DND-41 (cell line): ENCODE results near the gene NR5A2.

Experiments
- ATAC-seq: fragments of 200-7000 bp; cut with Tn5 transposase; 3 replicates; pipeline ENCODE4 v1.9.1; 2021; ENCODE audit warnings: low read depth; ENCODE audit not compliant: insufficient read depth
- DNase-seq: peaks from one replicate; pipeline ENCODE4 v3.0.0-alpha.2; 2020
- H2AFZ ChIP-seq: 2 replicates; pipeline ENCODE4 v1.6.0; 2012; ENCODE audit warnings: low read depth, low read length
- H3K27ac ChIP-seq: 2 replicates; pipeline ENCODE4 v1.5.1; 2012; ENCODE audit warnings: low read length, inconsistent platforms
- H3K27me3 ChIP-seq: fragments of 200-600 bp; sonication (generic); 2 replicates; pipeline ENCODE4 v1.6.0; 2012; ENCODE audit warnings: low read length, mild to moderate bottlenecking, inconsistent platforms; ENCODE audit not compliant: insufficient read depth, poor library complexity
- H3K36me3 ChIP-seq: 2 replicates; pipeline ENCODE4 v1.5.1; 2012; ENCODE audit warnings: low read length, inconsistent platforms; ENCODE audit not compliant: insufficient read depth
- H3K4me1 ChIP-seq: 2 replicates; pipeline ENCODE4 v1.5.1; 2012; ENCODE audit warnings: mild to moderate bottlenecking, low read length; ENCODE audit not compliant: insufficient read depth
- H3K4me2 ChIP-seq: 2 replicates; pipeline ENCODE4 v1.6.0; 2012; ENCODE audit warnings: mild to moderate bottlenecking, moderate library complexity, low read length, inconsistent platforms; ENCODE audit not compliant: insufficient read depth
- H3K4me3 ChIP-seq, 2 experiments: fragments of 200-600 bp in 1 of 2; shearing (Covaris generic) in 1 of 2; 2 replicates each; pipeline ENCODE4 v1.5.1; 2012 to 2016; ENCODE audit warnings: inconsistent platforms in 2 of 2, low read length in 2 of 2, mild to moderate bottlenecking in 2 of 2, low read depth in 1 of 2, moderate library complexity in 1 of 2
- H3K79me2 ChIP-seq: 2 replicates; pipeline ENCODE4 v1.6.0; 2012; ENCODE audit warnings: low read length, inconsistent platforms; ENCODE audit not compliant: insufficient read depth
- H3K9ac ChIP-seq: 2 replicates; pipeline ENCODE4 v1.6.0; 2012; ENCODE audit warnings: low read depth, mild to moderate bottlenecking, inconsistent platforms, low read length, moderate library complexity
- H3K9me3 ChIP-seq: 2 replicates; pipeline ENCODE4 v1.5.1; 2012; ENCODE audit warnings: low read length, moderate library complexity, mild to moderate bottlenecking, inconsistent platforms; ENCODE audit not compliant: insufficient read depth, severe bottlenecking
- H4K20me1 ChIP-seq: 2 replicates; pipeline ENCODE4 v1.6.0; 2012; ENCODE audit warnings: low read length; ENCODE audit not compliant: insufficient read depth
- EZH2 ChIP-seq: IDR thresholded peaks from 3 replicates; pipeline ENCODE4 v1.6.1; 2012; ENCODE audit warnings: borderline replicate concordance, low read depth, mild to moderate bottlenecking, moderate library complexity, low read length, inconsistent platforms; ENCODE audit not compliant: severe bottlenecking
- TF ChIP-seq, protein P1 (sequence below): IDR thresholded peaks from 2 replicates; pipeline ENCODE4 v1.5.1; 2012; ENCODE audit warnings: borderline replicate concordance, low read length, moderate library complexity, mild to moderate bottlenecking; ENCODE audit not compliant: poor library complexity, severe bottlenecking; ENCODE audit errors: extremely low read depth

NR5A2 gene

DNA sequence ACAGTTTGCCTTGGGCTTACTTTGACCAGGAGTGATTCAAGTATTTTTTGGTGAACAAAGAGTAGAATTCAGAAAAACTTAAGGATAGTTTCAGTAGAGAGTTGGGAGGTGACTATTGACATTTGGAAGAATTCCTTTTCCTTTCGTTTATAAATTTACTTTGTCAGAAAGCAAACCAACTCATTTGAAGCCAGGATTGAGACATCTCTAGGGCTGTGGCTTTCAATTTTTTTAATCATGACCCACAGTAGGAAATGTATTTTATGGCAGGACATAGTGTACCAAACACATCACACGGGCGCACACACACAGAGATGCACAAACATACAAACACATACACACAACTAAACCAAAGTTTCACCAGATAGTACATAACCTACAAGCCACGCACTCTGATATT is 24.1 kb downstream of the NR5A2 start:
- no peaks in the 10 kb centered on the region for H3K9me3 ChIP-seq
- no peak overlapping the region for H3K4me2 ChIP-seq
- peaks cover 7% of the 10 kb centered on the region for H3K27me3 ChIP-seq
- H3K36me3 ChIP-seq = no peaks in the 10 kb centered on the region
- no peaks in the 10 kb centered on the region for H3K79me2 ChIP-seq
- no peaks in the 10 kb centered on the region for H3K4me1 ChIP-seq
- H4K20me1 ChIP-seq = no peaks in the 10 kb centered on the region
- no peak overlapping the region for H3K4me3 ChIP-seq
- no peak for TF ChIP-seq EZH2
- TF ChIP-seq, protein P1, sequence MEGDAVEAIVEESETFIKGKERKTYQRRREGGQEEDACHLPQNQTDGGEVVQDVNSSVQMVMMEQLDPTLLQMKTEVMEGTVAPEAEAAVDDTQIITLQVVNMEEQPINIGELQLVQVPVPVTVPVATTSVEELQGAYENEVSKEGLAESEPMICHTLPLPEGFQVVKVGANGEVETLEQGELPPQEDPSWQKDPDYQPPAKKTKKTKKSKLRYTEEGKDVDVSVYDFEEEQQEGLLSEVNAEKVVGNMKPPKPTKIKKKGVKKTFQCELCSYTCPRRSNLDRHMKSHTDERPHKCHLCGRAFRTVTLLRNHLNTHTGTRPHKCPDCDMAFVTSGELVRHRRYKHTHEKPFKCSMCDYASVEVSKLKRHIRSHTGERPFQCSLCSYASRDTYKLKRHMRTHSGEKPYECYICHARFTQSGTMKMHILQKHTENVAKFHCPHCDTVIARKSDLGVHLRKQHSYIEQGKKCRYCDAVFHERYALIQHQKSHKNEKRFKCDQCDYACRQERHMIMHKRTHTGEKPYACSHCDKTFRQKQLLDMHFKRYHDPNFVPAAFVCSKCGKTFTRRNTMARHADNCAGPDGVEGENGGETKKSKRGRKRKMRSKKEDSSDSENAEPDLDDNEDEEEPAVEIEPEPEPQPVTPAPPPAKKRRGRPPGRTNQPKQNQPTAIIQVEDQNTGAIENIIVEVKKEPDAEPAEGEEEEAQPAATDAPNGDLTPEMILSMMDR = no peak
- ATAC-seq (no peak), DNase-seq (no peak)
- no peak overlapping the region for H2AFZ ChIP-seq
- H3K9ac ChIP-seq = no peak overlapping the region
- no peak overlapping the region for H3K27ac ChIP-seq

DNA sequence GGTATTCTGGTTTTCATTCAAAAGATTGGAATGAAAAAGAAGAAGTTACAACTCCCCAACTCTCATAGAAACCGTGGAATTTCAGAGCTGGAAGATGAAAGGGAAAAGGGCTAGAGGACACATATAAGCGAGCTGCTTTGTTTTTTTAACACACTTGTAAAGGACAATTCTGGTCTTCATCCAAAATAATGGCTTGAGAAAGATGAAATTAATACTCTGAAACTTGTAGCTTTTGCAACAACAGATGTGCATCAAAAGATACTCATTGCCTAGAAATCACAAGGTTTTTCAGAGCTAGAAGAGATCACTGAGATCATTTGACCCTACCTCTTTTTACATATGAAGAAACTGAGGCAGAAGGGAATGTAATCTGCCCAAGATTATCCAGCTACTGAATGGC is 25.6 kb downstream of the NR5A2 start:
- ATAC-seq (no peak), DNase-seq (no peak)
- H3K4me1 ChIP-seq = no peaks in the 10 kb centered on the region
- no peaks in the 10 kb centered on the region for H4K20me1 ChIP-seq
- H3K27ac ChIP-seq = no peak overlapping the region
- no peaks in the 10 kb centered on the region for H3K79me2 ChIP-seq
- no peak overlapping the region for H3K9ac ChIP-seq
- H3K9me3 ChIP-seq = no peaks in the 10 kb centered on the region
- H3K36me3 ChIP-seq = no peaks in the 10 kb centered on the region
- no peak for TF ChIP-seq EZH2
- TF ChIP-seq, protein P1 = no peak
- H3K27me3 ChIP-seq = peaks cover 7% of the 10 kb centered on the region
- H3K4me3 ChIP-seq = no peak overlapping the region
- no peak overlapping the region for H3K4me2 ChIP-seq
- H2AFZ ChIP-seq = no peak overlapping the region

DNA sequence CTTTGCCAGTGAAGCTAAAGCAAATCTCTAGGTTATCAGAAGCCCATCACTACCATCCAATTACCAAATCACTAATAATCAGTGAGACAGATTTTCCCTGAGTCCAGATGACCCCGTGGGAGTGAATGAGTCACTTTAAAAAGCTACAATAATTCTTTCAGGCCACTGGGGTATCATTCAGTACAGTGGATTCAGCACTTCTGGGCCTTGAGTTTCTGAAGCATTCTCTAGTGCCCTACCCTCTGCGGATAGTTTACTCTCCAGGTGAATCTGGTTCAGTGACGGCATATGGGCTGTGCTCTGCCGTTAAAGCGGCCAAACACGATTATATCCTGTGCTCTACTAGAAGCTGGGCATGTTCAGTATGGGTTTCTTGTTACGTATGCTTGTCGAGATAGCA is 26.1 kb downstream of the NR5A2 start:
- Histone ChIP-seq H3K9me3 (no peaks in the 10 kb centered on the region), H3K4me2 (no peak overlapping the region), H3K4me3 (no peak overlapping the region), H3K36me3 (no peaks in the 10 kb centered on the region), H3K79me2 (no peaks in the 10 kb centered on the region), H4K20me1 (no peaks in the 10 kb centered on the region), H3K9ac (no peak overlapping the region), H2AFZ (no peak overlapping the region), H3K27me3 (peaks cover 7% of the 10 kb centered on the region), H3K4me1 (no peaks in the 10 kb centered on the region), H3K27ac (no peak overlapping the region)
- DNase-seq (no peak), ATAC-seq (no peak)
- no peak for TF ChIP-seq EZH2
- TF ChIP-seq, protein P1 = no peak

DNA sequence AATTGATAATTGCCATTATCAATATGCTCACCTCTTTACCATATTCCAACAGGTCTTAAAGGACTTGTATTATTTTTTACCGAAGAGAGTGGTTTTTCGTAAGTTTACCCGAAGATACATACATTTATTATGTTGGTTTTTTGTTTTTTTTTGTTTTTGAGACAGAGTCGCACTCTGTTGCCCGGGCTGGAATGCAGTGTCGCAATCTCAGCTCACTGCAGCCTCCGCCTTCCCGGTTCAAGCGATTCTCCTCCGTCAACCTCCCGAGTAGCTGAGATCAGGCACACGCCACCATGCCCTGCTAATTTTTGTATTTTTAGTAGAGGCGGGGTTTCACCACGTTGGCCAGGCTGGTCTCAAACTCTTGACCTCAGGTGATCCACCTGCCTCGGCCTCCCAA is 30.8 kb downstream of the NR5A2 start:
- no peaks in the 10 kb centered on the region for H3K36me3 ChIP-seq
- no peaks in the 10 kb centered on the region for H3K4me1 ChIP-seq
- no peak overlapping the region for H3K4me3 ChIP-seq
- H3K9ac ChIP-seq = no peak overlapping the region
- no peak overlapping the region for H3K4me2 ChIP-seq
- no peak overlapping the region for H3K27ac ChIP-seq
- DNase-seq (no peak), ATAC-seq (no peak)
- H3K9me3 ChIP-seq = no peaks in the 10 kb centered on the region
- H4K20me1 ChIP-seq = no peaks in the 10 kb centered on the region
- H3K27me3 ChIP-seq = peaks cover 10% of the 10 kb centered on the region
- no peak overlapping the region for H2AFZ ChIP-seq
- no peak for TF ChIP-seq EZH2
- TF ChIP-seq, protein P1 = no peak
- H3K79me2 ChIP-seq = no peaks in the 10 kb centered on the region
